ENCODE measurements around the gene PIGN. TPM values are rescaled to one million over a fixed set of nuclear protein-coding genes. Genes with fewer than 3 reads are reported as not detected.

PIGN gene
- total RNA-seq, 2 donors from 2014 or later: 22.6 to 28.7 TPM

- Histone ChIP-seq H3K27ac (no peak overlapping the region), H3K27me3 (no peaks in the 10 kb centered on the region), H3K4me3 (no peak overlapping the region), H3K9me3 (no peaks in the 10 kb centered on the region), H3K4me1 (no peaks in the 10 kb centered on the region), H3K36me3 (replicated peaks in 1 of 2; ENCODE audit: insufficient read depth in 1 of 2, low read depth in 2 of 2) (peaks cover 0 to 1% of the 10 kb centered on the region in 2 donors)
- TF ChIP-seq CTCF (IDR thresholded peaks at IDR 0.05) (no peak), POLR2A (IDR thresholded peaks at IDR 0.05) (no peak)
- intact Hi-C loops (cut with DNase I): no loop called here
- 65 to 74% methylated on average over 3 of the region's 3 CpGs for WGBS, 2 donors
- ATAC-seq: no peak
- peak in 2 of 4 donors; percentile 9 to 12 for DNase-seq
Measured at GRCh38 chr18:62105376-62105775, 81.5 kb downstream of the PIGN start.

- intact Hi-C loops (cut with DNase I): no loop called here
- no peak for DNase-seq
- Histone ChIP-seq H3K36me3 (replicated peaks in 1 of 2; ENCODE audit: insufficient read depth in 1 of 2, low read depth in 2 of 2) (peaks cover 0 to 4% of the 10 kb centered on the region in 2 donors), H3K4me1 (no peaks in the 10 kb centered on the region), H3K4me3 (no peak overlapping the region), H3K27me3 (no peaks in the 10 kb centered on the region), H3K9me3 (no peaks in the 10 kb centered on the region), H3K27ac (no peak overlapping the region)
- no peak for ATAC-seq
- TF ChIP-seq CTCF (IDR thresholded peaks at IDR 0.05) (no peak), POLR2A (IDR thresholded peaks at IDR 0.05) (no peak)
- WGBS, 2 donors: 84 to 95% methylated on average over 1 of the region's 1 CpG
Measured at GRCh38 chr18:62102221-62102620, 84.6 kb downstream of the PIGN start.

- DNase-seq (no peak), ATAC-seq (no peak)
- WGBS, 2 donors: 79 to 92% methylated on average over 1 of the region's 1 CpG
- no peak overlapping the region for H3K4me3 ChIP-seq
- intact Hi-C loops (cut with DNase I): no loop called here
- H3K4me1 ChIP-seq: no peaks in the 10 kb centered on the region
- H3K27me3 ChIP-seq: no peaks in the 10 kb centered on the region
- TF ChIP-seq POLR2A (IDR thresholded peaks at IDR 0.05) (no peak), CTCF (IDR thresholded peaks at IDR 0.05) (no peak)
- no peak overlapping the region for H3K27ac ChIP-seq
- H3K36me3 ChIP-seq (replicated peaks in 1 of 2; ENCODE audit: insufficient read depth in 1 of 2, low read depth in 2 of 2): peaks cover 0 to 4% of the 10 kb centered on the region in 2 donors
- no peaks in the 10 kb centered on the region for H3K9me3 ChIP-seq
Measured at GRCh38 chr18:62101321-62101721, 85.5 kb downstream of the PIGN start.

GRCh38 chr18:62098960-62099359, 87.9 kb downstream of the PIGN start:
- Histone ChIP-seq H3K4me1 (no peaks in the 10 kb centered on the region), H3K27me3 (no peaks in the 10 kb centered on the region), H3K9me3 (no peaks in the 10 kb centered on the region), H3K36me3 (replicated peaks in 1 of 2; ENCODE audit: insufficient read depth in 1 of 2, low read depth in 2 of 2) (peaks cover 0 to 4% of the 10 kb centered on the region in 2 donors), H3K27ac (no peak overlapping the region), H3K4me3 (no peak overlapping the region)
- TF ChIP-seq CTCF (IDR thresholded peaks at IDR 0.05): no peak
- TF ChIP-seq POLR2A (IDR thresholded peaks at IDR 0.05): no peak
- DNase-seq (no peak), ATAC-seq (no peak)
- intact Hi-C loops (cut with DNase I): no loop called here
- WGBS, 2 donors: 75 to 83% methylated on average over 4 of the region's 4 CpGs

GRCh38 chr18:62097698-62098097, 89.2 kb downstream of the PIGN start:
- Histone ChIP-seq H3K27ac (no peak overlapping the region), H3K4me1 (no peaks in the 10 kb centered on the region), H3K27me3 (no peaks in the 10 kb centered on the region), H3K36me3 (replicated peaks in 1 of 2; ENCODE audit: insufficient read depth in 1 of 2, low read depth in 2 of 2) (peaks cover 0 to 4% of the 10 kb centered on the region in 2 donors), H3K4me3 (no peak overlapping the region), H3K9me3 (no peaks in the 10 kb centered on the region)
- TF ChIP-seq POLR2A (IDR thresholded peaks at IDR 0.05) (no peak), CTCF (IDR thresholded peaks at IDR 0.05) (no peak)
- intact Hi-C loops (cut with DNase I): no loop called here
- WGBS, 2 donors: 96 to 97% methylated on average over 4 of the region's 4 CpGs
- ATAC-seq: no peak
- DNase-seq: no peak
